ENCODE measurements around the gene GRIK3. TPM values are rescaled to one million over a fixed set of nuclear protein-coding genes. Genes with fewer than 3 reads are reported as not detected.

GRIK3 gene
- total and polyA plus RNA-seq, 2 of the 8 experiments (the other 6 are each of a cell fraction or from before 2014, with no cell fraction given), result 2.1 to 3.4 TPM

- H2BK5ac ChIP-seq (ENCODE audit: low read depth, low read length), result no peak overlapping the region
- no peak overlapping the region for H2AFZ ChIP-seq (ENCODE audit: low read length)
- H3K9me3 ChIP-seq (ENCODE audit: insufficient read depth in 2 of 2, low read depth in 1 of 2, low read length in 1 of 2), result no peaks in the 10 kb centered on the region
- H3K18ac ChIP-seq (ENCODE audit: extremely low read depth, low read length), result no peak overlapping the region
- H3K36me3 ChIP-seq (ENCODE audit: control insufficient read depth in 2 of 4, insufficient read depth in 4 of 4, low read length in 3 of 4), result no peaks in the 10 kb centered on the region
- no peak for FAIRE-seq
- no peak overlapping the region for H4K8ac ChIP-seq (ENCODE audit: extremely low read depth, insufficient read depth, low read length)
- 96% methylated on average over 22 of the region's 22 CpGs; no CpG with 5 or more reads in 1 of the 2 experiments for WGBS, 2 experiments (ENCODE audit: extremely low coverage in 1 of 2, insufficient coverage in 1 of 2, insufficient read length in 1 of 2, insufficient replicate concordance in 2 of 2, low coverage in 1 of 2, low lambda C conversion rate in 2 of 2, missing lambda C conversion rate in 1 of 2)
- TF ChIP-seq NRF1 (IDR thresholded peaks at IDR 0.05; ENCODE audit: low read depth, low read length) (no peak), JUN (IDR thresholded peaks at IDR 0.05; ENCODE audit: low read depth, low read length) (no peak), SP2 (IDR thresholded peaks at IDR 0.05; ENCODE audit: low read length) (no peak), YY1 (IDR thresholded peaks at IDR 0.05; ENCODE audit: low read depth, low read length) (no peak), EGR1 (IDR thresholded peaks at IDR 0.05; ENCODE audit: borderline replicate concordance, low read depth, low read length) (no peak), KDM4A (IDR thresholded peaks at IDR 0.05; ENCODE audit: low read depth, low read length, severe bottlenecking) (no peak)
- H3K4me3 ChIP-seq (ENCODE audit: extremely low read depth in 1 of 4, insufficient read depth in 2 of 4, low read depth in 3 of 4, low read length in 4 of 4), result no peak overlapping the region
- H2BK20ac ChIP-seq (ENCODE audit: low read length), result no peak overlapping the region
- DNase-seq (ENCODE audit: low read depth in 1 of 2, low spot score in 2 of 2), result no peak
- H2AK5ac ChIP-seq (ENCODE audit: low read depth, low read length), result no peak overlapping the region
- H3K27me3 ChIP-seq (replicated peaks in 1 of 4; ENCODE audit: control insufficient read depth in 3 of 4, extremely low read depth in 1 of 4, insufficient read depth in 3 of 4, low read length in 3 of 4), result no peaks in the 10 kb centered on the region
- POLR2A ChIA-PET (ENCODE audit: partially characterized antibody), result interaction anchor here (0.9 kb wide), 1 partner anchor 27 kb away, joined by 3 read pairs; no protein-coding TSS in a partner anchor
- no peak overlapping the region for H2BK15ac ChIP-seq (ENCODE audit: low read length)
- H3K23ac ChIP-seq (ENCODE audit: insufficient read length), result no peak overlapping the region
- H3K79me1 ChIP-seq (ENCODE audit: low read depth, low read length), result no peaks in the 10 kb centered on the region
- no peak overlapping the region for H2BK120ac ChIP-seq (replicated peaks; ENCODE audit: low read depth, low read length)
- H3K4ac ChIP-seq (replicated peaks; ENCODE audit: insufficient read length, low read depth, low read length), result no peak overlapping the region
- H3K4me1 ChIP-seq (replicated peaks in 1 of 4; ENCODE audit: control insufficient read depth in 3 of 4, insufficient read depth in 4 of 4, low read length in 3 of 4), result no peaks in the 10 kb centered on the region; a peak in 1 of 7 replicates
- H3K4me2 ChIP-seq (ENCODE audit: insufficient read depth in 1 of 2, low read depth in 2 of 2, low read length in 2 of 2), result no peak overlapping the region
- H4K91ac ChIP-seq (replicated peaks; ENCODE audit: insufficient read length, low read length), result no peak overlapping the region
- no peak overlapping the region for H3K9ac ChIP-seq (replicated peaks in 1 of 4; ENCODE audit: extremely low read depth in 1 of 4, low read depth in 3 of 4, low read length in 3 of 4)
- H3K27ac ChIP-seq (ENCODE audit: low read depth, low read length), result no peak overlapping the region
- H2BK12ac ChIP-seq (ENCODE audit: low read depth, low read length), result no peak overlapping the region
- peaks cover 0 to 2% of the 10 kb centered on the region in 2 experiments for H4K20me1 ChIP-seq (replicated peaks in 1 of 2; ENCODE audit: control insufficient read depth in 1 of 2, insufficient read depth in 2 of 2, low read length in 2 of 2)
- no peak overlapping the region for H3K56ac ChIP-seq (replicated peaks; ENCODE audit: insufficient read length, low read depth, low read length)
- no peak overlapping the region for H3K14ac ChIP-seq (ENCODE audit: insufficient read length)
- CTCF ChIA-PET (ENCODE audit: partially characterized antibody), result interaction anchor here (0.9 to 13.5 kb wide), 5 partner anchors 8 to 396 kb away, joined by 3 to 211 read pairs (median 5); no protein-coding TSS in a partner anchor
- no peak overlapping the region for H4K5ac ChIP-seq (ENCODE audit: insufficient read length, low read depth, low read length)
- H3K23me2 ChIP-seq (ENCODE audit: low read depth, low read length), result no peaks in the 10 kb centered on the region
- no peaks in the 10 kb centered on the region for H3K79me2 ChIP-seq (ENCODE audit: control insufficient read depth in 1 of 2, insufficient read depth in 2 of 2, low read length in 2 of 2)
Observed at GRCh38 chr1:36872126-36872754, 162.1 kb downstream of the GRIK3 start.
